Daoy (cell line): ENCODE measurements around the gene LIPM. TPM values are rescaled to one million over a fixed set of nuclear protein-coding genes. Genes with fewer than 3 reads are reported as not detected.

ENCODE experiments used
- DNase-seq: peaks from one replicate; pipeline ENCODE4 v3.0.0-alpha.2; 2015; ENCODE audit warnings: low read depth
- total RNA-seq: library from RNA; depleted of rRNA; stranded (reverse); fragments of >200 nt; shearing (Covaris generic); gene quantifications from 2 replicates; pipeline ENCODE4 v1.2.3, GENCODE V29; 2014; rRNA removed

The LIPM gene
- total RNA-seq: not detected in 2 replicates

DNA sequence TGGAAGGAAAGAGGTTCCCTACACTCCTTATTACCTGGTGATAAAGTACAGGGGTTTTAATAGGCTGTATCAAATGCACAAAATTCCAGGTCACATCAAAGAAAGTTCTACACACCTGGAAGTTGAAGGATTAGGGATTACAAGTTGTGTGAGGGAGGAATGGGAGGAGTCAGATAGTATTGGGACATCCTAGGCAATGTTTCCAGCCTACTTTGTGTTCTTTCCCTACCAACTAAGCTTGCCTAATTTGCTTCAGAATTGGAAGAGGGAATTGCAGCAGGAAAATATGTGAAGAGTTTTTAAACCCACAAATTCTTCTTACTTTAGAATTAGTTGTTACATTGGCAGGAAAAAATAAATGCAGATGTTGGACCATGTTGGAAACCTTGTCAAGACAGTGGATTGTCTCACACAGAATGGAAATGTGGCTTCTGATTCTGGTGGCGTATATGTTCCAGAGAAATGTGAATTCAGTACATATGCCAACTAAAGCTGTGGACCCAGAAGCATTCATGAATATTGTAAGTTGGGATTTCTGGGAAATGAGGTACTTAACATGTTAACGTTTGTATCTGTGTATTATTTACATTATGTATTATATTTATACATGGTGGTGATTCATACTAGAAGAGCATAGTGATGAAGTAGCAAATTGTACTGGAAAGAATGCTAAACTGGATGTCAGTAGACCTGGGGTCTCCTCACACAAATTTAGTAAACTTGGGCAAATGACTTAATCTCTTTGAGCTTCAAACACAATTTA is at the start of gene LIPM:
TSS of gene LIPM (plus strand) at position 208 of the 763 bp plus-strand sequence. CDS start at position 375, 167 bp downstream.
- DNase-seq: no peak

DNA sequence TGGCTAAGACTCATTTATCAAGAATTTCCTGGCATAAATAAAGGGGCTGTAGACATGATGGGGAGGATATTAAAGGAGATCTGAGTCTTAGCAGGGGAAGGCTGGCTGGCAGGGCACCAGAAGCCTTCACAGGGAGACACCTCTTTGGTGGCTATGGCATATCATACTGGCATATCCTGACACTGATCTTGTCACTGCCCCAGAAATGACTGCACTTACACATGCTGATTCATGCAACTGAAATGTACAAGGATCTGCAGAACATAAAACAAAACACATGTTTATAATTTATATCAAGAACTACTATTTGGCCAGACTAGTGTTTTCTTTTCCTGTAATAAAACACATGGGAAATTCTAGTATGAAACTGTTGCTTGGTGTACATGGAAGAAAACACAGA is 48.2 kb upstream of the LIPM start:
- DNase-seq: peak; percentile 11

- DNase-seq: no peak
These were observed 46.8 kb upstream of the LIPM start for GRCh38 chr10:88755753-88756152.

DNA sequence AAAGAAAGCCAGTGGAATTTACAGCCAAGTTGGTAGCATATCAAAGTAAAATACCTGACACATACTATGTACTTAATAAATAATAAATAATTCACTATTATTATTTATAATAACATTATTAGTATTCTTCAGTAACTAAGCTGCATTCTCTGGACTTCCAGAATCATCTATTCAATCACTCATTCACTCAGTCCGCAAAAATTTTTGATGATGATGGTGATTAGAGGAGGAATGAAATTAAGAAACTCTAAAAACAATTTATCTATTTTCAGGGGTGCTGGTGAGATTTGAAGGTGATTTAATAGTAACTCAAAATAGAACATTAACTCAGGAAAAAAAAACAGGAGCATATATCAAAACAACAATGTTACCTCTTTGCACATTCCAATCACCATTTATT is 45.9 kb upstream of the LIPM start:
- DNase-seq: no peak

GRCh38 chr10:88759366-88760101 is 43.0 kb upstream of the LIPM start, which contains the start of gene LIPN:
LIPN (plus strand) TSS chr10:88760020; CDS start chr10:88761406, 1,386 bp downstream.
- DNase-seq: no peak

DNA sequence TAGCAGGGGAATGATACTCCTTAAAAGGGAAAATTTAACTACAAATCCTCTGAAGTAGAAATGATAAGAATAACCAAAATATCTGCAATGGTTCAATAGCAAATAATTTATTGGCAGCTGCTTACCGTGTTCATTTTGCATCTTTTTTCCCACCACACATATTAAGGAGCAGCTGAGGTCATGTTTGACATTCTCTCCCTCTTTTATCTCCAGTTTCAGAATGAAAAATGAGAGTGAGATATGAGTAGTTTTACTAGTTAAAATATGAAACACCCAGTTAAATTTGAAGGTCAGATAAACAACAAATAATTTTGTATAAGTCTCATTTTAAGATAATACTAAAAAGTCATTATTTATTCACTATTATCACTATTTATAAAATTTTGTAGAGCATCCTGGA is 39.6 kb upstream of the LIPM start:
- no peak for DNase-seq

- DNase-seq: no peak
These were observed 39.1 kb upstream of the LIPM start for GRCh38 chr10:88763441-88763840.

DNA sequence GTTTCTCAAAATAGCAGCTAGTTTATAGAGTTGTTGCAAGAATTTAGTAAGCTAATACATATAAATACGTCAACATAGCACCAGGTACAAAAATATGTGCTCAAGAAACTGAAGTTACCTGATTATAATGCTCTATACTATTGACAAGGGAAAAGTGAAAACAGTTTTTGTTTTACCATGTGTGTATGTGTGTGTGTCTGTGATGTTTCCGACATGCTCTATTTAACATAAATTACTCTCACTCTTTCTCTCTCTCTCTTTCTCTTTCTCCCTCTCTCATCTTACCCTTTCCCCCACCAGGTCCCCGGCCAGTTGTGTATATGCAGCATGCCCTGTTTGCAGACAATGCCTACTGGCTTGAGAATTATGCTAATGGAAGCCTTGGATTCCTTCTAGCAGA is 38.4 kb upstream of the LIPM start:
- no peak for DNase-seq

- no peak for DNase-seq
These were observed 36.7 kb upstream of the LIPM start for GRCh38 chr10:88765816-88766215.

GRCh38 chr10:88769384-88769783 is 33.1 kb upstream of the LIPM start:
- DNase-seq: no peak

GRCh38 chr10:88781206-88781605 is 21.3 kb upstream of the LIPM start:
- no peak for DNase-seq

GRCh38 chr10:88782222-88782621 is 20.3 kb upstream of the LIPM start:
- no peak for DNase-seq

GRCh38 chr10:88783724-88784123 is 18.8 kb upstream of the LIPM start:
- DNase-seq: peak; percentile 27

- DNase-seq: no peak
These were observed 16.3 kb upstream of the LIPM start for GRCh38 chr10:88786032-88786770.

- DNase-seq: no peak
These were observed 15.1 kb upstream of the LIPM start for GRCh38 chr10:88787463-88787862.

GRCh38 chr10:88788924-88789323 is 13.6 kb upstream of the LIPM start:
- DNase-seq: no peak

DNA sequence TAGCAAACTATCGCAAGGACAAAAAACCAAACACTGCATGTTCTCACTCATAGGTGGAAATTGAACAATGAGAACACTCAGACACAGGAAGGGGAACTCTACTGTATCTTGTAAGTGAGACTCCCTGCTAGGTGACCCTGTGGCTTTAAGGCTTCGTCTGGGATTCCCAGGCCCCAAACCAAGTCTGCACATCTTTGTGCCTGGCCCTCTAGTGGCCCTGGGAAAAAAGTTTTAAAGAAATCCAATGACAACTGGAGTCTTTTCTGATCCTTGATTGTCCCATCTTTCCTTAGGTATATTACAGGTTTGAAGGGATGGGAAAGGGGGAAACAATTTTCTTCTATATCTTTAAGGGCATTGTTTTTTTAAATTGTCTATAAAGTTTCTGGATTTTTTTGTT is 10.6 kb upstream of the LIPM start:
- peak; percentile 30 for DNase-seq

DNA sequence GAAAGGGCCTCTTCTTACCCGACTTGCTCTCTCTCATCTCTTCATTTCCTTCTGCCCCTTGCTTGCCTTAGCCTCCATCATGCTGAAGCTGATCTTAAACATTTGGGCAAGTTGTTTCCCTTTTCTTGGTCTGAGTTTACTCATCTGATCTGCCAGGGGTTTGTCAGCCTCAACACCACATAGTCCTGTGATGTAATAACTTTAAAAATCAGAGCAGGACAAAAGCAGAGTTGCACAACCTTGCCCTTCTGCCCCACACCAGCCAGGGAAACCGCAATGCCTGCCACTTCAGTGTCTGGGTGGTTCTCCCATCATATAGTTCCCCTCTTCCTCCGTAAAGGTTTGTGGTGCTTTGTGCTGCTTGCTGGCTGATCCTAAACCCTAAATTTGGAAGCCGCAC is 9.9 kb upstream of the LIPM start:
- peak; percentile 29 for DNase-seq

DNA sequence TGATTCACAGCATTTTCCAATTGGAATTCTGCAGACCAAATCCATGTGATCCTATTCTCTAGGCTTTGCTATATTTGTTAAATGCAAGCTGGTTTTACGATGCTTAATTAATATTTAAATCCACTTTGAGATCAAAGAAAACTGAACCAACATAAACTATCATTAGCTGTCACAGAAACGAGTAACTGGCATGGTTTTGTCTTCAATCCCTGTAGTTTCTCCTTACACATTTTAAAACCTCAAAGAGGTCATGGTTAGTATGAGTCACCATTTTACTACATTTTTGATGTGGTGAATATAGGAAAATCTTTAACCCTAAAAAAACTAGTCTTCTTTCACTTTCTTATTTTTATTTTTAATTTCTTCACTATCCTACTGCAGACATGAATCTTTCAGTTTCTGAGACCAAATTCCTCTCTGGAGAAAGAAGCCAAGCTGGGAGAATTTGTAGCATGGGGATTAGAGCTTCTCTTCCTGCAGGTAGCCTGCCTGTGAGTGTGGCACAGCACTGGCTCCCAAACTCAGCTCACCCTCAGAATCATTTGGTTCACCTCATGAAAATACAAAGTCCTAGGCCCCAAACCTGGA is 8.7 kb upstream of the LIPM start:
- peak; percentile 16 for DNase-seq

DNA sequence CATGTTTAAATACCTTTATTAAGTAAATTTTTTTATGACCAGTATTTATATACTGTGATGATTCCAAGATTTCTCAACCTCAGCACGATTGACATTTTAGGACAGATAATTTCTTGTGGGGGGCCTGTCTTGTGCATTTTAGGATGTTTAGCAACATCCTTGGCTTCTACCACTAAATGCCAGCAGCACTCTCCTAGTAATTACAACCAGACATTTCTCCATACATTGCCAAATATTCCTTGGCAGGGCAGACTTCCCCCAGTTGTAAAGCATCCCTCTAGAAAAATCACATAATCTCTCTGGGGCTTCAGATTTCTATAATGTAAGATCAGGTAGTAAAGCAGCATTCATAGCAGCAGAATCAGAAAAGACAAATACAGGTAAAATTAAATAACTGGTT is 7.8 kb upstream of the LIPM start:
- DNase-seq: no peak

- peak; percentile 28 for DNase-seq
These were observed 2.1 kb upstream of the LIPM start for GRCh38 chr10:88800152-88801125.
